Mesodermal cell (in vitro differentiated cells): Measurements from ENCODE around the gene PLPP1.
"Not testable (repeated sequence)": the region's sequence is repeated elsewhere in the genome, so short reads cannot be mapped to it uniquely, and the experiment has no call there.

ENCODE experiments used
- H3K27ac ChIP-seq: 2 replicates; pipeline ENCODE4 v1.7.0; 2013; ENCODE audit warnings: mild to moderate bottlenecking, low read depth, low read length, moderate library complexity; ENCODE audit not compliant: severe bottlenecking
- H3K36me3 ChIP-seq: 2 replicates; pipeline ENCODE4 v1.7.1; 2013; ENCODE audit warnings: mild to moderate bottlenecking, low read length, moderate library complexity; ENCODE audit not compliant: control insufficient read depth, insufficient read depth
- H3K4me1 ChIP-seq: one replicate; pipeline ENCODE4 v1.7.1; 2013; ENCODE audit warnings: mild to moderate bottlenecking, low read length; ENCODE audit not compliant: insufficient read depth, control insufficient read depth, poor library complexity, severe bottlenecking
- H3K4me3 ChIP-seq: 2 replicates; pipeline ENCODE4 v1.7.0; 2013; ENCODE audit warnings: low read length, control low read depth, mild to moderate bottlenecking; ENCODE audit not compliant: insufficient read depth, poor library complexity, severe bottlenecking; ENCODE audit errors: extremely low read depth
- H3K9me3 ChIP-seq: 2 replicates; pipeline ENCODE4 v1.7.1; 2013; ENCODE audit warnings: mild to moderate bottlenecking, low read length, moderate library complexity; ENCODE audit not compliant: control insufficient read depth
- WGBS, 2 experiments: methylation state at CpG; one replicate each; pipeline ENCODE4 v1.1.5; 2013; ENCODE audit warnings: missing lambda C conversion rate in 2 of 2; ENCODE audit not compliant: insufficient coverage in 2 of 2; 5-methylcytosine and 5-hydroxymethylcytosine counted together

The PLPP1 gene

DNA sequence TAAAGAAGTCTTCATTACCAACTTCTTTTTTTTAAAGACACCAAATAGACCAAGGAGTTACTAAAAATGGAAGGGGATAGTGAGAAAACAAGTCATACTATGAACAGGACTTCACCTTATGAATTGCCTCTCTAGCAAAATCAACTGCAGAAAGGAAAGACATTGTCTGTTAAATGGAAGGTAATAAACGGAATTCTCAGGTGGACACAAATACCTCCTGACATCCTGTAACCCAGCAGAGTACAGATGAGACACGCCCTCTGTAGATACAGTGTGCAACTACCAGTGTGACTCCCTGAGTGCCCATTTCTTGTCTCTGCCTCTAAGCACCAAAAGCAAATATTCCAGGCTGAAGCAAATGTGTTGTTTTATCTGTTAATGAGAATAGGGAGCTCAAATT is 12.2 kb upstream of the PLPP1 start:
- Histone ChIP-seq H3K36me3 (no peaks in the 10 kb centered on the region), H3K4me3 (no peak overlapping the region), H3K4me1 (no peaks in the 10 kb centered on the region), H3K9me3 (no peaks in the 10 kb centered on the region), H3K27ac (no peak overlapping the region)
- WGBS, 2 experiments, result 80 to 100% methylated on average over 1 to 2 of the region's 2 CpGs

DNA sequence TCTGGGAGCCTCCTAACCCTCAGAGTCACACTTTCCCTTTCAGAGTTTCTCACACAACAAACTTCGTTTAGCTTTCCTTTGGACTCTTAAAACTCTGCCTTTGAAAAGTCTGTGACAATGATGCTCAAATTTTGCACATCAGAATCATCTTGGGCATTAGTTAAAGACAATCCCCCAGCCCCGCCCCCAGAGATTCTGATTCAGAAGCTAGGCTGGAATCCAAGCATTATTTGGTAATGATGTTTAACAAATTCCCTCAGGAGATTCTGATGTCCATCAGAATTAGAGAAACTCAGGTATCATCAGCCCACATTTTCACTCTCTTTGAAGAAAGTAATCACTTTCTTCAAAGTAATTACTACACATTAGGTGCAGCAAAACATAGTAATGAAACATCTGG is 9.6 kb upstream of the PLPP1 start:
- H3K9me3 ChIP-seq, result no peaks in the 10 kb centered on the region
- H3K36me3 ChIP-seq, result no peaks in the 10 kb centered on the region
- no peak overlapping the region for H3K4me3 ChIP-seq
- no peak overlapping the region for H3K27ac ChIP-seq
- 75 to 85% methylated on average over 1 of the region's 2 CpGs for whole genome bisulfite sequencing, 2 experiments
- no peaks in the 10 kb centered on the region for H3K4me1 ChIP-seq

DNA sequence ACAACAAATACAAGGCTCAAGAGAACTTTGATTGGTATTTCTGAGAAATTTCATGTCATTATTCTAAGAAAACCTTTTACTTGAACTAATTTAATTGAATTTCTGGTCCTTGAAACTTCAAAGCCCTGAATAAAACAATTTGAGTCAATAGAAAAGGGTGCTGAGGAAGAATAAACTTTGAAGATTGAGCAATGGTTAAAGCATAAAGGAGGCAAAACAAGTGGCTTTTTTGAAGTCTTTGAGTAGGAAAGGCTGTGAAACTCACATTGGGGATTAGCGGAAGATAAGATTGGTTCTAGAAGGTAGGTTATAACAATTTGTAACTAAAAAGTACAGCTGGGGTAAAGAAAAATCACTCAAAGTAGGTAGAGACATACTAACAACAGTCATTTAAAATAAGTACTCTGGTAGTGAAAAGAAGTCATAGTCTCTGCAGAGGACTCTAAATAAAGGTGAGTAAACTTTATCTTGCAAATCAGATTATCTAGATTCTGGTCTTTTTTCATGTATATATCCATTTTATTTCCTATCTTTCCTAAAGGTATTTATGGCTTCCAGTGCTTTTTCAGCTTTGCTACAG is 6.4 kb upstream of the PLPP1 start:
- WGBS, 2 experiments, result 89 to 100% methylated on average over 1 of the region's 1 CpG
- Histone ChIP-seq H3K27ac (no peak overlapping the region), H3K9me3 (no peaks in the 10 kb centered on the region), H3K4me3 (no peak overlapping the region), H3K36me3 (no peaks in the 10 kb centered on the region), H3K4me1 (no peaks in the 10 kb centered on the region)

DNA sequence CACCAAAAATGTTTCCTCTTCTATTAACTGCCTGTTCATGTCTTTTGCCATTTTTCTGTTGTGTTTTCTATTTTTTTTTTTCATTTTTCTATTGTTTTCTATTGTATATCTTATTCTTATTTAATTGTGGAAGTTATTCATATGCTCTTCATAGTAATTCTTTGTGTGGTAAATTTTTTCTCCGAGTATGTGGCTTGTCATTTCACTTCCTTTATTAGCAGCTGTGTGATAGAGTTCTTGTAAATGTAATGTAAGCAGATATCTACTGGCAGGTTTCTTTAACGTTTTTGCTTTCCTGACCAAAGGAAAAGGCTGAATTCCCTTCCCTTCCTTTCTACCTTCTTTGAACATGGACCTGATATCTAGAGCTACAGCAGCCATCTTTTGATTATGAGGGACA is 5.8 kb upstream of the PLPP1 start:
- Histone ChIP-seq H3K4me3 (no peak overlapping the region), H3K27ac (no peak overlapping the region), H3K36me3 (no peaks in the 10 kb centered on the region), H3K4me1 (peaks cover 4% of the 10 kb centered on the region), H3K9me3 (no peaks in the 10 kb centered on the region)
- 29% methylated on average over 1 of the region's 2 CpGs; no CpG with 5 or more reads in 1 of the 2 experiments for WGBS, 2 experiments

DNA sequence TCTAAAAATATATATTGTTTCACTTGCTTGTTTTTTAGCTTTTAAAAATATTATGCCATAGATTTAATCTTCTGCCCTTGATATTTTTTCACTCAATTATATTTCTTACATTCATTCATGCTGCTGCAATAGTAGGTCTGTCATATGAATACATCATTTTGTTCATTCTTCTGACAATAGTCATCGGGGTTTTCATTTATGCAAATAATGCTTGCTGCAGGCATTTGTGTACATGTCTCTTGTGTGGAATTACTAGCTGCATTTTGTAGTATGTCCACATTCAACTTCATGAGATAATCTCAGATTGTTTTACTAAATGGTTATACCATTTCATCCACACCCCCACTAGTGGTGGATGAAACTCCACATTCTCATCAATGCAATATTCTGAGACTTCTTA is 5.3 kb upstream of the PLPP1 start:
- H3K4me3 ChIP-seq, result no peak overlapping the region
- no peaks in the 10 kb centered on the region for H3K36me3 ChIP-seq
- H3K9me3 ChIP-seq, result no peaks in the 10 kb centered on the region
- no CpG with 5 or more reads among the region's 1 CpG for WGBS, 2 experiments
- no peak overlapping the region for H3K27ac ChIP-seq
- peaks cover 7% of the 10 kb centered on the region for H3K4me1 ChIP-seq

DNA sequence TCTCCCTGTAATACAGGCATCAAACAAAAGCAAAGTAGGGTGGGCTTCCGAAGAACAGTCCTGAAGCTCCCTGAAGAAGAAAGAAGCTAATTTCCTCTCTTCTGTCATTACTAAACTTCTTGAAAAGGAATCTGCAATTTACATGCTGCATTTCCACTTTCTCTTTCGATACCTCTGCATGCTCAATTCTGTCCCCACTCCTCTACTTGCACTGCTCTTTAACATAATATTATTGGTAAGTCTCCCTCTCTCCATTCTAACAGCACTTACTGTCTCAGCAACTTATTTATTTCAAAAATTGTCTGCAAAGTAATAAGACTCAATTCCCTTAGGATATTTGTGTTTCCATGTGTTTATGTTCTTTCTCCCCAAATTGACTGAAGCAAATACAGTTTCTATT is 3.9 kb upstream of the PLPP1 start:
- WGBS, 2 experiments, result 44% methylated on average over 2 of the region's 2 CpGs
- no peak overlapping the region for H3K27ac ChIP-seq
- no peak overlapping the region for H3K4me3 ChIP-seq
- no peaks in the 10 kb centered on the region for H3K9me3 ChIP-seq
- no peaks in the 10 kb centered on the region for H3K36me3 ChIP-seq
- H3K4me1 ChIP-seq, result peaks cover 8% of the 10 kb centered on the region

DNA sequence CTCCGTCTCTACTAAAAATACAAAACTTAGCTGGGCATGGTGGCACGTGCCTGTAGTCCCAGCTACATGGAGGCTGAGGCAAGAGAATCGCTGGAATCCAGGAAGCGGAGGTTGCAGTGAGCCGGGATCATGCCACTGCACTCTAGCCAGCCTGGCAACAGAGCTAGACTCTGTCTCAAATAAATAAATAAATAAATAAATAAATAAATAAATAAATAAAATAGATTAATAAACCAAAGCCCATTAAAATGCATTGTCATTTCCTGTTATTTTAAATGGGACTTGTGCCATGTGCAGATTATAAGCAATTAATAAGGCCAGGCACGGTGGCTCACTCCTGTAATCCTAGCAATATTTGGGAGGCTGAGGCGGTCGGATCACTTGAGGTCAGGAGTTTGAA is 2.6 kb upstream of the PLPP1 start:
- not testable (repeated sequence) for H3K4me3 ChIP-seq, H3K36me3 ChIP-seq, H3K27ac ChIP-seq, H3K9me3 ChIP-seq
- peaks cover 12% of the 10 kb centered on the region for H3K4me1 ChIP-seq
- WGBS, 2 experiments, result 86 to 94% methylated on average over 4 to 5 of the region's 8 CpGs

DNA sequence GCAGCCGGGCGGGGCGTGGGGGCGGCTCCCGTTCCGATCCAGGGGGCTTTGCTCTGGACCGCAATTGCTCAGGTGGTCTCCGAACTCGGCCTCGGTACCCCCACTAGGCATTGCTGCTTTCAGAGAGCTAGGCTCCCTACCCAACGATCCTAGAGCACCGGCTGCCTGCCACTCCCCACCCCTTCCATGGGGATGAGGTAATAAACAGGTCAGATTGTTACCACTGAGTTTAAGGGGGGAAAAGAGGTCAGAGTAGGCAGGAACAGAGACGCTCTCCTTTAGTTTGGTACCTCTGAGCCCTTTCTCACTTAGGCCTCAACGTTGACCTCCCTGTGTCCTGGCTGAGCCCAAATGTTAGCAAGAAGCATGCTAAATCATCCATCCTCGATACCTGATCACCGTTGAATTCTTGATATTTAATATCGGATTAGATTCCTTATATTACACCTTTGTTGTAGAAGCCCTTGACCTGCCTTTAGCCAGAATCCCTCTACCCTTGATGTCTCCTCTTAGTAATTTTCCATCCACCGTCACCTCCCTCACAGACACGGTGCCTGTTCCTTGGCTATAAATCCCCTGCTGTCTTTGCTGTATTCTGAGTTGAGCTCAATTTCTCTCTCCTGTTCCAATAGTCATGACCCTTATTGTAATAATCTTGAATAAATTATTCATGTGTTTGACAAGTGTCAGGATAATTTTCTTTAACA is 588 bp upstream of the PLPP1 start:
- 4 to 28% methylated on average over 9 to 11 of the region's 19 CpGs for whole genome bisulfite sequencing, 2 experiments
- Histone ChIP-seq H3K4me3 (peak overlapping the region; percentile 75), H3K4me1 (peaks cover 12% of the 10 kb centered on the region), H3K36me3 (no peaks in the 10 kb centered on the region), H3K27ac (peak overlapping the region; percentile 83), H3K9me3 (no peaks in the 10 kb centered on the region)

DNA sequence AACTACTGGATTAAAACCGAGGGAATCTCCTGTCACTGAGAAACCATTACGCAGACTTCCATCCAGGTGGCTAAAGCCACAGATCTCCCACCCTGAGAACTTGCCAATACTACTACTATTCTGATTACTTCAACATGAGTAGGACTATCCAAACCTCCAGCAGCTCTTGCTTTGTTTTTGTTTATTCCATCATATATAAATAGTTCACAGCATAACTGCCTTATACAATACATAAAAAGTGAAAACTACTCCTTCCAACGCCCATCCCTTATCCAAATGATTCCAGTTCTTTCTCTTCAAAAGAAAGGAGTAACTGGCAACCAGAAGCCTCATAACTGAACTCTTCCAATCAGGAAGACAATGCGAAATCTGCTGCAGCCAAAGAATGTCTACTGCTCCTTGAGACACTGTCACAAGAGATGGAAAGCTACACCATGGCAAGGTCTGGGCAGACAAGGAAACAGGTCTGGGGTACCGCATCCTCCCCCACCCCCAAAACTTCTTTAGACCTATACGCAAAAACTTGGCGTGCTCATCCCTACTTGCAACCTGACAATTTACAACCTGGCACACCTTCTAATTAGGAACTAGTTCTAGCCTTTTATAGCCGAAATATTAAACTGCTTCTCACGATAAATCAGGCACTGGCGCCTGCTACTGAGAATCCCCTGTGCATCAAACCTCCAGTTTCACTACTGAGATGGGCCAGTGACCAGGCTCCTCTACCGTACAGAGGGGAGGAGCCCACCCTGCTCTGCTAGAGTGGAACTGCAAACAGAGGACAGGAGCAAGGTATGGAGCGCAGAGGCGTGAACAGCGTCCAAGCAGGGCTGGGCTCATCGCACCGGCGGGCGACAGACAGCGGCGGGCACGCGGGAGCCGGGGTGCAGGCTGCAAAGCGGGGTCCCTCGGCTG is 986 bp downstream of the PLPP1 start:
- no peaks in the 10 kb centered on the region for H3K36me3 ChIP-seq
- peak overlapping the region; percentile 75 for H3K4me3 ChIP-seq
- peaks cover 12% of the 10 kb centered on the region for H3K4me1 ChIP-seq
- 6% methylated on average over 22 to 23 of the region's 25 CpGs for WGBS, 2 experiments
- no peaks in the 10 kb centered on the region for H3K9me3 ChIP-seq
- H3K27ac ChIP-seq, result peak overlapping the region; percentile 83

DNA sequence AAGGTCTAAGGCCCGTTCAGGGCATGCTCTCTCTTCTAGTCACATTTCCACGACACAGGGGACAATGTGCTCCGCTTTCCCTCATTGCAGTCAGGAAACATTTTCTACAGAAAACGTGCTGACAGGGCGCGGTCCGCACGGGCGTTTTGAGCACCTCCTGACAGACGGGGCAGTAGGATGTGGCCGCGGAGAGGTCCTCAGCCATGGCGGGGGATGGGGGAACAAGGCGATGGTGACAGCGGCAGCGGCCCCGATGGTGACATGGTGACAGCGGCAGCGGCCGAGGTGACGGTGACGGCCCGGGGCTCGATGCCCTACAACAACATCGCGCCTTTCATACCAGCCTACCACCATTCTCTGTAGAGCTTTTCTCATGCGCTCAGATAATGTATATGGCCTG is 4.1 kb downstream of the PLPP1 start:
- H3K9me3 ChIP-seq, result no peaks in the 10 kb centered on the region
- peaks cover 9% of the 10 kb centered on the region for H3K4me1 ChIP-seq
- no peak overlapping the region for H3K4me3 ChIP-seq
- 88 to 90% methylated on average over 16 to 24 of the region's 27 CpGs for WGBS, 2 experiments
- H3K36me3 ChIP-seq, result no peaks in the 10 kb centered on the region
- no peak overlapping the region for H3K27ac ChIP-seq
